CD4-positive, alpha-beta T cell treated with Interleukin-1 beta for 1 hour (primary cell): ENCODE results near the gene MCOLN1.

Experiments used
- DNase-seq, 2 donors: peaks; one replicate each; pipeline ENCODE4 v3.0.0-alpha.2; 2020 to 2022

MCOLN1 gene

GRCh38 chr19:7504684-7505083, 17.7 kb upstream of the MCOLN1 start:
- DNase-seq: no peak

GRCh38 chr19:7505288-7505681, 17.1 kb upstream of the MCOLN1 start:
- no peak for DNase-seq

GRCh38 chr19:7505682-7506384, 16.6 kb upstream of the MCOLN1 start:
- DNase-seq: no peak

GRCh38 chr19:7506385-7507328, 15.8 kb upstream of the MCOLN1 start:
- peak; percentile 36 to 75 for DNase-seq

GRCh38 chr19:7507884-7508283, 14.5 kb upstream of the MCOLN1 start:
- DNase-seq: peak in 1 of 2 donors; percentile 77

- DNase-seq: no peak
Measured at GRCh38 chr19:7509625-7510024, 12.8 kb upstream of the MCOLN1 start.

GRCh38 chr19:7512400-7512851, 10.0 kb upstream of the MCOLN1 start:
- no peak for DNase-seq

GRCh38 chr19:7513809-7514642, 8.4 kb upstream of the MCOLN1 start:
- DNase-seq: no peak

- DNase-seq: no peak
Measured at GRCh38 chr19:7515110-7515644, 7.2 kb upstream of the MCOLN1 start.

GRCh38 chr19:7515645-7516151, 6.7 kb upstream of the MCOLN1 start, which contains the start of gene ZNF358:
TSS of gene ZNF358 (plus strand) at chr19:7516103. CDS start at chr19:7519243, 3,140 bp downstream.
- DNase-seq: peak; percentile 27 to 42

GRCh38 chr19:7516333-7516732, 6.1 kb upstream of the MCOLN1 start:
- DNase-seq: no peak

- DNase-seq: no peak
Measured at GRCh38 chr19:7516878-7517277, 5.5 kb upstream of the MCOLN1 start.

- no peak for DNase-seq
Measured at GRCh38 chr19:7519361-7520130, 2.9 kb upstream of the MCOLN1 start.

- no peak for DNase-seq
Measured at GRCh38 chr19:7520131-7521051, 2.0 kb upstream of the MCOLN1 start.

GRCh38 chr19:7521551-7522071, 813 bp upstream of the MCOLN1 start:
- DNase-seq: no peak

- no peak for DNase-seq
Measured at GRCh38 chr19:7522923-7523667, 671 bp downstream of the MCOLN1 start.

GRCh38 chr19:7524523-7524922, 2.1 kb downstream of the MCOLN1 start:
- no peak for DNase-seq

GRCh38 chr19:7524992-7525739, 2.7 kb downstream of the MCOLN1 start:
- DNase-seq: no peak
